Measurements from ENCODE around the gene GPD1. TPM values are rescaled to one million over a fixed set of nuclear protein-coding genes. Genes with fewer than 3 reads are reported as not detected.

Gene GPD1
- total and polyA plus RNA-seq, 10 of the 15 experiments (the other 5 are each of a cell fraction or from before 2014, with no cell fraction given): 0.04 to 0.61 (median 0.26) TPM; not detected in 1

DNA sequence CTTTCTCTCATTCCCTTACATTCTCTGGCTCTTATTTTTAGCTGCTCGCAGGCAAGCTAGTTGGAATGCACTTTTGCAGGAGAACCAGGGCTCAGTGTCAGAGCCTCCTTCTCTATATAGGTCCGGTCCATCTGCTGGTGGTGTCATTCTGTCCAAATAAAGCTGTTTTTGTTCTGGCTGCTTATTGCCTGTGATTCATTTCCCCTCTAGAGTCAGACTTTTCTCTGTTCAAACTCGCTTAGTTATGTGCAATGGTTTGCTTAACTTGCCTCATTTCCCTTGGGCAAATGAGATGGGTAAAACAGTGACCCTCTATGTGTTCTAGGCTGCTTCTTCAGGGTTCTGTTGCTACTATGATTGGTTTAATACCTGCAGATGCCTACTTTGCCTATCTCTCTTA is 15.8 kb upstream of the GPD1 start:
- CTCF ChIA-PET: interaction anchor here (0.8 to 9.0 kb wide), 24 partner anchors 10 to 342 kb away, joined by 3 to 250 read pairs (median 5); partner anchors contain the start of genes CERS5, COX14, GPD1 and LIMA1
- H4K20me1 ChIP-seq (ENCODE audit: control insufficient read depth, insufficient read depth): 0 out of 2 replicates have a peak, but pooled peaks cover 4% of the 10 kb centered on the region
- ATAC-seq: no peak
- no TSS peak for BruUV-seq (replicated peaks)
- no peaks in the 10 kb centered on the region for H3K9me3 ChIP-seq (replicated peaks; ENCODE audit: control insufficient read depth, insufficient read depth, low read length)
- H3K36me3 ChIP-seq (ENCODE audit: control insufficient read depth in 2 of 2, insufficient read depth in 2 of 2, low read length in 1 of 2): peaks cover 0 to 20% of the 10 kb centered on the region in 2 experiments
- in situ Hi-C loops (cut with MboI) (no loop called here), intact Hi-C loops (cut with micrococcal nuclease; ENCODE audit: unreplicated experiment) (loop anchor here (1.0 kb wide), 1 partner anchor 87 kb away; no protein-coding TSS in a partner anchor)
- H3K27ac ChIP-seq (ENCODE audit: control insufficient read depth, insufficient read depth): no peak overlapping the region
- no peak for TF ChIP-seq ETV6 (conservative IDR thresholded peaks at IDR 0.05 in 1 of 2, IDR thresholded peaks at IDR 0.05 in 1 of 2; ENCODE audit: borderline replicate concordance in 1 of 2, low read depth in 1 of 2)
- TF ChIP-seq, protein P1, sequence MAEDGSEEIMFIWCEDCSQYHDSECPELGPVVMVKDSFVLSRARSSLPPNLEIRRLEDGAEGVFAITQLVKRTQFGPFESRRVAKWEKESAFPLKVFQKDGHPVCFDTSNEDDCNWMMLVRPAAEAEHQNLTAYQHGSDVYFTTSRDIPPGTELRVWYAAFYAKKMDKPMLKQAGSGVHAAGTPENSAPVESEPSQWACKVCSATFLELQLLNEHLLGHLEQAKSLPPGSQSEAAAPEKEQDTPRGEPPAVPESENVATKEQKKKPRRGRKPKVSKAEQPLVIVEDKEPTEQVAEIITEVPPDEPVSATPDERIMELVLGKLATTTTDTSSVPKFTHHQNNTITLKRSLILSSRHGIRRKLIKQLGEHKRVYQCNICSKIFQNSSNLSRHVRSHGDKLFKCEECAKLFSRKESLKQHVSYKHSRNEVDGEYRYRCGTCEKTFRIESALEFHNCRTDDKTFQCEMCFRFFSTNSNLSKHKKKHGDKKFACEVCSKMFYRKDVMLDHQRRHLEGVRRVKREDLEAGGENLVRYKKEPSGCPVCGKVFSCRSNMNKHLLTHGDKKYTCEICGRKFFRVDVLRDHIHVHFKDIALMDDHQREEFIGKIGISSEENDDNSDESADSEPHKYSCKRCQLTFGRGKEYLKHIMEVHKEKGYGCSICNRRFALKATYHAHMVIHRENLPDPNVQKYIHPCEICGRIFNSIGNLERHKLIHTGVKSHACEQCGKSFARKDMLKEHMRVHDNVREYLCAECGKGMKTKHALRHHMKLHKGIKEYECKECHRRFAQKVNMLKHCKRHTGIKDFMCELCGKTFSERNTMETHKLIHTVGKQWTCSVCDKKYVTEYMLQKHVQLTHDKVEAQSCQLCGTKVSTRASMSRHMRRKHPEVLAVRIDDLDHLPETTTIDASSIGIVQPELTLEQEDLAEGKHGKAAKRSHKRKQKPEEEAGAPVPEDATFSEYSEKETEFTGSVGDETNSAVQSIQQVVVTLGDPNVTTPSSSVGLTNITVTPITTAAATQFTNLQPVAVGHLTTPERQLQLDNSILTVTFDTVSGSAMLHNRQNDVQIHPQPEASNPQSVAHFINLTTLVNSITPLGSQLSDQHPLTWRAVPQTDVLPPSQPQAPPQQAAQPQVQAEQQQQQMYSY (CRISPR knock-in tag; IDR thresholded peaks at IDR 0.05): no peak
- TF ChIP-seq, protein P2, sequence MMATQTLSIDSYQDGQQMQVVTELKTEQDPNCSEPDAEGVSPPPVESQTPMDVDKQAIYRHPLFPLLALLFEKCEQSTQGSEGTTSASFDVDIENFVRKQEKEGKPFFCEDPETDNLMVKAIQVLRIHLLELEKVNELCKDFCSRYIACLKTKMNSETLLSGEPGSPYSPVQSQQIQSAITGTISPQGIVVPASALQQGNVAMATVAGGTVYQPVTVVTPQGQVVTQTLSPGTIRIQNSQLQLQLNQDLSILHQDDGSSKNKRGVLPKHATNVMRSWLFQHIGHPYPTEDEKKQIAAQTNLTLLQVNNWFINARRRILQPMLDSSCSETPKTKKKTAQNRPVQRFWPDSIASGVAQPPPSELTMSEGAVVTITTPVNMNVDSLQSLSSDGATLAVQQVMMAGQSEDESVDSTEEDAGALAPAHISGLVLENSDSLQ (IDR thresholded peaks at IDR 0.05): no peak
- no peak for TF ChIP-seq CHD4 (IDR thresholded peaks at IDR 0.05)
- no peak for TF ChIP-seq LARP7 (IDR thresholded peaks at IDR 0.05)
- no peak for TF ChIP-seq ZNF217 (IDR thresholded peaks at IDR 0.05)
- TF ChIP-seq, protein P3, sequence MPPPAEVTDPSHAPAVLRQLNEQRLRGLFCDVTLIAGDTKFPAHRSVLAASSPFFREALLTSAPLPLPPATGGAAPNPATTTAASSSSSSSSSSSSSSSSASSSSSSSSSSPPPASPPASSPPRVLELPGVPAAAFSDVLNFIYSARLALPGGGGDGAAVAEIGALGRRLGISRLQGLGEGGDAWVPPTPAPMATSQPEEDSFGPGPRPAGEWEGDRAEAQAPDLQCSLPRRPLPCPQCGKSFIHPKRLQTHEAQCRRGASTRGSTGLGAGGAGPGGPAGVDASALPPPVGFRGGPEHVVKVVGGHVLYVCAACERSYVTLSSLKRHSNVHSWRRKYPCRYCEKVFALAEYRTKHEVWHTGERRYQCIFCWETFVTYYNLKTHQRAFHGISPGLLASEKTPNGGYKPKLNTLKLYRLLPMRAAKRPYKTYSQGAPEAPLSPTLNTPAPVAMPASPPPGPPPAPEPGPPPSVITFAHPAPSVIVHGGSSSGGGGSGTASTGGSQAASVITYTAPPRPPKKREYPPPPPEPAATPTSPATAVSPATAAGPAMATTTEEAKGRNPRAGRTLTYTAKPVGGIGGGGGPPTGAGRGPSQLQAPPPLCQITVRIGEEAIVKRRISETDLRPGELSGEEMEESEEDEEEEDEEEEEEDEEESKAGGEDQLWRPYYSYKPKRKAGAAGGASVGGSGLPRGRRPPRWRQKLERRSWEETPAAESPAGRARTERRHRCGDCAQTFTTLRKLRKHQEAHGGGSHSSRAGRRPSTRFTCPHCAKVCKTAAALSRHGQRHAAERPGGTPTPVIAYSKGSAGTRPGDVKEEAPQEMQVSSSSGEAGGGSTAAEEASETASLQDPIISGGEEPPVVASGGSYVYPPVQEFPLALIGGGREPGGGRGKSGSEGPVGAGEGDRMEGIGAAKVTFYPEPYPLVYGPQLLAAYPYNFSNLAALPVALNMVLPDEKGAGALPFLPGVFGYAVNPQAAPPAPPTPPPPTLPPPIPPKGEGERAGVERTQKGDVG (CRISPR knock-in tag; IDR thresholded peaks at IDR 0.05): no peak
- TF ChIP-seq BMI1 (IDR thresholded peaks at IDR 0.05; ENCODE audit: borderline replicate concordance): no peak
- no peak for TF ChIP-seq NR2C2 (IDR thresholded peaks at IDR 0.05; ENCODE audit: borderline replicate concordance, control insufficient read depth, insufficient read length, low read depth)
- H3K4me2 ChIP-seq (ENCODE audit: control insufficient read depth, insufficient read depth): no peak overlapping the region
- POLR2A ChIA-PET: interaction anchor here (0.6 to 1.2 kb wide), 3 partner anchors 23 to 59 kb away, joined by 5 to 8 read pairs (median 5); no protein-coding TSS in a partner anchor
- no peaks in the 10 kb centered on the region for H3K4me1 ChIP-seq (ENCODE audit: control insufficient read depth, insufficient read depth, low read length)
- 67% methylated on average over 3 of the region's 3 CpGs for WGBS (ENCODE audit: insufficient coverage, insufficient replicate concordance, low lambda C conversion rate, missing lambda C conversion rate)
- no peak overlapping the region for H2AFZ ChIP-seq (ENCODE audit: control insufficient read depth, low read depth, low read length)
- peaks cover 9% of the 10 kb centered on the region for H3K79me2 ChIP-seq (ENCODE audit: control insufficient read depth, insufficient read depth, low read length)
- DNase-seq (ENCODE audit: low read depth, low spot score): no peak
- RAD21 ChIA-PET (ENCODE audit: unreplicated experiment): interaction anchor here (1.3 to 5.6 kb wide), 9 partner anchors 23 to 227 kb away, joined by 3 to 47 read pairs (median 5); partner anchors contain the start of genes CERS5 and COX14
- H3K27me3 ChIP-seq (replicated peaks in 1 of 2; ENCODE audit: control insufficient read depth in 2 of 2, insufficient read depth in 2 of 2, low read length in 1 of 2): no peaks in the 10 kb centered on the region
- SMC1A ChIA-PET (ENCODE audit: uncharacterized antibody, unreplicated experiment): interaction anchor here (0.6 to 3.9 kb wide), 13 partner anchors 9 to 344 kb away, joined by 3 to 29 read pairs (median 3); partner anchors contain the start of genes CERS5 and COX14
- no peak overlapping the region for H3K9ac ChIP-seq (ENCODE audit: control insufficient read depth, insufficient read depth, low read length)
- no peak overlapping the region for H3K4me3 ChIP-seq
- FAIRE-seq: no peak

Data from GM12878 (cell line).